COR-L47 (cell line): ENCODE measurements around the gene GPR52.
"Not testable (repeated sequence)": the region's sequence is repeated elsewhere in the genome, so short reads cannot be mapped to it uniquely, and the experiment has no call there.

Source experiments
- DNase-seq: peaks from one replicate; lab custom pipeline; 2025; lab: John Stamatoyannopoulos, UW

Gene GPR52

GRCh38 chr1:174447866-174448530 lies at the start of gene GPR52:
Gene GPR52, plus strand, starts transcription at chr1:174447964. Its CDS starts 148 bp downstream, at chr1:174448112.
- DNase-seq: no peak

- DNase-seq: no peak
Observed at GRCh38 chr1:174398246-174398645, 49.5 kb upstream of the GPR52 start.

GRCh38 chr1:174399211-174399610 lies 48.6 kb upstream of the GPR52 start:
- DNase-seq: no peak

GRCh38 chr1:174401075-174401474 lies 46.7 kb upstream of the GPR52 start:
- no peak for DNase-seq

GRCh38 chr1:174405219-174405618 lies 42.5 kb upstream of the GPR52 start:
- no peak for DNase-seq

- no peak for DNase-seq
Observed at GRCh38 chr1:174406421-174406820, 41.3 kb upstream of the GPR52 start.

GRCh38 chr1:174407665-174408064 lies 40.1 kb upstream of the GPR52 start:
- no peak for DNase-seq

GRCh38 chr1:174408146-174408545 lies 39.6 kb upstream of the GPR52 start:
- no peak for DNase-seq

GRCh38 chr1:174409801-174410200 lies 38.0 kb upstream of the GPR52 start:
- DNase-seq: not testable (repeated sequence)

- no peak for DNase-seq
Observed at GRCh38 chr1:174413632-174414031, 34.1 kb upstream of the GPR52 start.

GRCh38 chr1:174414203-174414602 lies 33.6 kb upstream of the GPR52 start:
- no peak for DNase-seq

- DNase-seq: no peak
Observed at GRCh38 chr1:174415506-174415905, 32.3 kb upstream of the GPR52 start.

GRCh38 chr1:174417921-174418320 lies 29.8 kb upstream of the GPR52 start:
- no peak for DNase-seq

GRCh38 chr1:174425121-174425520 lies 22.6 kb upstream of the GPR52 start:
- no peak for DNase-seq

- DNase-seq: no peak
Observed at GRCh38 chr1:174426153-174426552, 21.6 kb upstream of the GPR52 start.

GRCh38 chr1:174428033-174428432 lies 19.7 kb upstream of the GPR52 start:
- no peak for DNase-seq

GRCh38 chr1:174428739-174429138 lies 19.0 kb upstream of the GPR52 start:
- no peak for DNase-seq

GRCh38 chr1:174433451-174433850 lies 14.3 kb upstream of the GPR52 start:
- no peak for DNase-seq

- no peak for DNase-seq
Observed at GRCh38 chr1:174445351-174445750, 2.4 kb upstream of the GPR52 start.

- no peak for DNase-seq
Observed at GRCh38 chr1:174445817-174446216, 1.9 kb upstream of the GPR52 start.

- no peak for DNase-seq
Observed at GRCh38 chr1:174448531-174448883, 743 bp downstream of the GPR52 start.

GRCh38 chr1:174448974-174449373 lies 1.2 kb downstream of the GPR52 start:
- DNase-seq: no peak

- no peak for DNase-seq
Observed at GRCh38 chr1:174451408-174451807, 3.6 kb downstream of the GPR52 start.

GRCh38 chr1:174465855-174466254 lies 18.1 kb downstream of the GPR52 start:
- no peak for DNase-seq

- DNase-seq: no peak
Observed at GRCh38 chr1:174466607-174467006, 18.8 kb downstream of the GPR52 start.
